ENCODE data around the gene GALNT16. TPM values are rescaled to one million over a fixed set of nuclear protein-coding genes. Genes with fewer than 3 reads are reported as not detected.

GALNT16 gene
- total RNA-seq, 2 experiments from 2014 or later, result 0.09 TPM; not detected in 1

DNA sequence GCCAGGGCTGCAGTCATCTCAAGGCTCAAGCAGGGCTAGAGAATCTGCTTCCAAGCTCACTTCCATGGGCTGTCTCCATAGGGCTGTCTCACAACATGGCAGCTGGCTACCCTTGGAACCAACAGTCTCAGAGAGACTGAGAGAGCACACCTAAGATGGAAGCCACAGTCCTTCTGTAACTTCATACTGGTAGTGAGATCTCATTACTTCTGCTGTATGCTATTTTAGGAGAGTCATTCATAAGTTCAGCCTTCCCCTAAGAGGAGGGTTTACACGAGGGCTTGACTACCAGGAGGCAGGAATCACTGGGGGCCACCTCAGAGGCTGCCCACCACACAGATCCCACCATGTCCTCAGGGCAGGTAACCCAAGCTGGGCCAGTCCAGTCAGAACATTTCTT, 108.4 kb downstream of the GALNT16 start:
- H3K4me2 ChIP-seq (ENCODE audit: low read length), result no peak overlapping the region
- no peaks in the 10 kb centered on the region for H3K79me2 ChIP-seq (ENCODE audit: insufficient read depth, low read depth, low read length)
- H3K4me1 ChIP-seq (ENCODE audit: insufficient read depth, low read length, poor library complexity, severe bottlenecking), result no peaks in the 10 kb centered on the region
- no peak overlapping the region for H2AFZ ChIP-seq (ENCODE audit: low read length)
- H3K36me3 ChIP-seq (ENCODE audit: insufficient read depth, low read length), result 0 out of 2 replicates have a peak, but pooled peaks cover 7% of the 10 kb centered on the region
- no peak for DNase-seq (ENCODE audit: low spot score)
- H3K27ac ChIP-seq (ENCODE audit: low read depth, low read length, poor library complexity, severe bottlenecking), result no peak overlapping the region
- BruUV-seq (replicated peaks), result no TSS peak
- H4K20me1 ChIP-seq (ENCODE audit: insufficient read depth, low read length), result no peaks in the 10 kb centered on the region
- no peaks in the 10 kb centered on the region for H3K9me2 ChIP-seq (ENCODE audit: insufficient read depth, low read length)
- POLR2A ChIA-PET, result interaction anchor here (0.9 to 1.5 kb wide), 2 partner anchors 10 to 30 kb away, joined by 3 to 5 read pairs; partner anchors contain the start of genes ERH and SLC39A9
- no peak overlapping the region for H3K4me3 ChIP-seq (ENCODE audit: low read depth, low read length, poor library complexity, severe bottlenecking)
- H3K9me3 ChIP-seq (ENCODE audit: low read length), result no peaks in the 10 kb centered on the region
- CTCF ChIA-PET (ENCODE audit: unreplicated experiment), result no interaction called here
- TF ChIP-seq EZH2phosphoT487 (IDR thresholded peaks at IDR 0.05; ENCODE audit: borderline replicate concordance, low read depth, low read length), result no peak
- TF ChIP-seq, protein P1, sequence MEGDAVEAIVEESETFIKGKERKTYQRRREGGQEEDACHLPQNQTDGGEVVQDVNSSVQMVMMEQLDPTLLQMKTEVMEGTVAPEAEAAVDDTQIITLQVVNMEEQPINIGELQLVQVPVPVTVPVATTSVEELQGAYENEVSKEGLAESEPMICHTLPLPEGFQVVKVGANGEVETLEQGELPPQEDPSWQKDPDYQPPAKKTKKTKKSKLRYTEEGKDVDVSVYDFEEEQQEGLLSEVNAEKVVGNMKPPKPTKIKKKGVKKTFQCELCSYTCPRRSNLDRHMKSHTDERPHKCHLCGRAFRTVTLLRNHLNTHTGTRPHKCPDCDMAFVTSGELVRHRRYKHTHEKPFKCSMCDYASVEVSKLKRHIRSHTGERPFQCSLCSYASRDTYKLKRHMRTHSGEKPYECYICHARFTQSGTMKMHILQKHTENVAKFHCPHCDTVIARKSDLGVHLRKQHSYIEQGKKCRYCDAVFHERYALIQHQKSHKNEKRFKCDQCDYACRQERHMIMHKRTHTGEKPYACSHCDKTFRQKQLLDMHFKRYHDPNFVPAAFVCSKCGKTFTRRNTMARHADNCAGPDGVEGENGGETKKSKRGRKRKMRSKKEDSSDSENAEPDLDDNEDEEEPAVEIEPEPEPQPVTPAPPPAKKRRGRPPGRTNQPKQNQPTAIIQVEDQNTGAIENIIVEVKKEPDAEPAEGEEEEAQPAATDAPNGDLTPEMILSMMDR (conservative IDR thresholded peaks at IDR 0.05; ENCODE audit: low read length), result no peak
- intact Hi-C loops (cut with micrococcal nuclease; ENCODE audit: unreplicated experiment), result no loop called here

DNA sequence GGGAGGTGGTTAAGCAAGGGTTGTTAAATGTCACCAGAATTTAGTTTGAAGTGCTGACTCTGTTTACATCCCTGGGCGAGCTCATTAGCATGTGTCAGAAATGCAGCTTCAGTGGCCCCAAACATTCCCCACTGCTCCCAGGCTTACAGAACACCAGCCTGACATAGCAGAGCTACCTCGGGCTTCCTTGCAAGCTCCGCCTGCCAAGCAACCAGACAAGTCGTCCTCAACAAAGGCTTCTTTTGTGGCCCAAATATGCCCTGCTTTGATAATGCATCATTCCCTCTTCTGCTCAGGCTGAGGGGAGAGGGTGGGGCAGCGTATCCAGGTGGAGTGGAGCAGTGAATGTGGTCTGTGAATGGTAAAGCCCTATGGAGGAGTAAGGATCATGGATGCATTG, 110.1 kb downstream of the GALNT16 start:
- peaks cover 16% of the 10 kb centered on the region for H3K36me3 ChIP-seq (ENCODE audit: insufficient read depth, low read length)
- H3K9me3 ChIP-seq (ENCODE audit: low read length), result no peaks in the 10 kb centered on the region
- no TSS peak for BruUV-seq (replicated peaks)
- H3K4me1 ChIP-seq (ENCODE audit: insufficient read depth, low read length, poor library complexity, severe bottlenecking), result no peaks in the 10 kb centered on the region
- no peaks in the 10 kb centered on the region for H3K79me2 ChIP-seq (ENCODE audit: insufficient read depth, low read depth, low read length)
- no peak overlapping the region for H2AFZ ChIP-seq (ENCODE audit: low read length)
- no peak overlapping the region for H3K4me2 ChIP-seq (ENCODE audit: low read length)
- POLR2A ChIA-PET, result interaction anchor here (0.6 to 1.2 kb wide), 2 partner anchors 28 to 64 kb away, joined by 3 to 4 read pairs; partner anchors contain the start of genes ERH and SLC39A9
- CTCF ChIA-PET (ENCODE audit: unreplicated experiment), result no interaction called here
- no peak overlapping the region for H3K4me3 ChIP-seq (ENCODE audit: low read depth, low read length, poor library complexity, severe bottlenecking)
- DNase-seq (ENCODE audit: low spot score), result no peak
- no peaks in the 10 kb centered on the region for H4K20me1 ChIP-seq (ENCODE audit: insufficient read depth, low read length)
- H3K27ac ChIP-seq (ENCODE audit: low read depth, low read length, poor library complexity, severe bottlenecking), result no peak overlapping the region
- intact Hi-C loops (cut with micrococcal nuclease; ENCODE audit: unreplicated experiment), result no loop called here
- TF ChIP-seq EZH2phosphoT487 (IDR thresholded peaks at IDR 0.05; ENCODE audit: borderline replicate concordance, low read depth, low read length), result no peak
- TF ChIP-seq, protein P1 (conservative IDR thresholded peaks at IDR 0.05; ENCODE audit: low read length), result no peak
- no peaks in the 10 kb centered on the region for H3K9me2 ChIP-seq (ENCODE audit: insufficient read depth, low read length)

DNA sequence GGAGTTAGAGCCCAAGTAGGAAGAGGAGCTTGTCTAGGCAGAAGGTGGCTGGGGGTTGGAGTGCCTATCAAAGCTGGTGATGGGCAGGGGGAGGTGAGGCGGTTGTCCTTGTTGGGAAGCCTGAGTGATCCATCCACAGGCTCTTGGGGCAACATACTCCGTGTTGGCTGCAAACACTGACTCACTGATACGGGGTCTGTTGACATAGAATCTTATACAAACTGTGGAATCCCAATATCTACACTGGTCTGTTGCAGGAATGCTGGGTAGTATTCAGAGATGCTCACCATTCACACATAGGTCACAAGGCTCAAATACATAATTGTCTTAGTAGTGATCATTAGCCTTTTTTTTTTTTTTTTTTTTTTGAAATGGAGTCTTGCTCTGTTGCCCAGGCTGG, 112.2 kb downstream of the GALNT16 start:
- Histone ChIP-seq H3K4me1 (ENCODE audit: insufficient read depth, low read length, poor library complexity, severe bottlenecking) (no peaks in the 10 kb centered on the region), H3K36me3 (ENCODE audit: insufficient read depth, low read length) (peaks cover 37% of the 10 kb centered on the region), H2AFZ (ENCODE audit: low read length) (no peak overlapping the region), H3K4me3 (ENCODE audit: low read depth, low read length, poor library complexity, severe bottlenecking) (no peak overlapping the region), H3K9me3 (ENCODE audit: low read length) (peaks cover 11% of the 10 kb centered on the region; the same call in 1 of the 2 replicates), H3K27ac (ENCODE audit: low read depth, low read length, poor library complexity, severe bottlenecking) (no peak overlapping the region), H3K9me2 (ENCODE audit: insufficient read depth, low read length) (no peaks in the 10 kb centered on the region), H3K4me2 (ENCODE audit: low read length) (no peak overlapping the region), H4K20me1 (ENCODE audit: insufficient read depth, low read length) (no peaks in the 10 kb centered on the region), H3K79me2 (ENCODE audit: insufficient read depth, low read depth, low read length) (no peaks in the 10 kb centered on the region)
- BruUV-seq (replicated peaks), result no TSS peak
- ChIA-PET POLR2A (no interaction called here), CTCF (ENCODE audit: unreplicated experiment) (no interaction called here)
- DNase-seq (ENCODE audit: low spot score), result no peak
- TF ChIP-seq, protein P1 (conservative IDR thresholded peaks at IDR 0.05; ENCODE audit: low read length), result no peak
- no peak for TF ChIP-seq EZH2phosphoT487 (IDR thresholded peaks at IDR 0.05; ENCODE audit: borderline replicate concordance, low read depth, low read length)
- intact Hi-C loops (cut with micrococcal nuclease; ENCODE audit: unreplicated experiment), result no loop called here

All from OCI-LY7 (cell line).